Measurements from ENCODE around the gene PTPN23.
"Not testable (repeated sequence)": the region's sequence is repeated elsewhere in the genome, so short reads cannot be mapped to it uniquely, and the experiment has no call there.

Gene PTPN23

DNA sequence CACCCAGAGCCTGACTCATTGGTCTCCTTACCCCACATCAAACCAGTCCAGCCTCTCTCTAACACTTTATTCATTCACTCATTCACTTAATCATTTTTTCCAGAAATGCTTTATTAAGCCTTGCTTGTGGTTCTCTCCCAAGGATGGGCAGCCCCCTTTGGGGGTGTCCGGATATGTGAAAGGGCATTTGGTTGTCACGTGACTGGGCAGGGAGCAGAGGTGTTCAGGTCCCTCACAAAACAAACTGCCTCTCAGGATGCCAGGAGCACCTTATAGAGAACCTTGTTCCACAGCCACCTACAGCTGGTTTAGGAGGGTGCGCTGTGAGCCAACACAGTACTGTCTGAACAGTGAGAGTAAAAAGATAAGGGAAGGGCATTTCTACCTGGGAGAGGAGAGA lies 25.8 kb upstream of the PTPN23 start:
- TF ChIP-seq, protein P1, sequence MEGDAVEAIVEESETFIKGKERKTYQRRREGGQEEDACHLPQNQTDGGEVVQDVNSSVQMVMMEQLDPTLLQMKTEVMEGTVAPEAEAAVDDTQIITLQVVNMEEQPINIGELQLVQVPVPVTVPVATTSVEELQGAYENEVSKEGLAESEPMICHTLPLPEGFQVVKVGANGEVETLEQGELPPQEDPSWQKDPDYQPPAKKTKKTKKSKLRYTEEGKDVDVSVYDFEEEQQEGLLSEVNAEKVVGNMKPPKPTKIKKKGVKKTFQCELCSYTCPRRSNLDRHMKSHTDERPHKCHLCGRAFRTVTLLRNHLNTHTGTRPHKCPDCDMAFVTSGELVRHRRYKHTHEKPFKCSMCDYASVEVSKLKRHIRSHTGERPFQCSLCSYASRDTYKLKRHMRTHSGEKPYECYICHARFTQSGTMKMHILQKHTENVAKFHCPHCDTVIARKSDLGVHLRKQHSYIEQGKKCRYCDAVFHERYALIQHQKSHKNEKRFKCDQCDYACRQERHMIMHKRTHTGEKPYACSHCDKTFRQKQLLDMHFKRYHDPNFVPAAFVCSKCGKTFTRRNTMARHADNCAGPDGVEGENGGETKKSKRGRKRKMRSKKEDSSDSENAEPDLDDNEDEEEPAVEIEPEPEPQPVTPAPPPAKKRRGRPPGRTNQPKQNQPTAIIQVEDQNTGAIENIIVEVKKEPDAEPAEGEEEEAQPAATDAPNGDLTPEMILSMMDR (conservative IDR thresholded peaks at IDR 0.05; ENCODE audit: control insufficient read depth, insufficient read depth, low read depth, low read length) = no peak
- no peak overlapping the region for H3K4me3 ChIP-seq (ENCODE audit: control insufficient read depth, low read depth, low read length)
- DNase-seq (ENCODE audit: low read depth) = no peak

DNA sequence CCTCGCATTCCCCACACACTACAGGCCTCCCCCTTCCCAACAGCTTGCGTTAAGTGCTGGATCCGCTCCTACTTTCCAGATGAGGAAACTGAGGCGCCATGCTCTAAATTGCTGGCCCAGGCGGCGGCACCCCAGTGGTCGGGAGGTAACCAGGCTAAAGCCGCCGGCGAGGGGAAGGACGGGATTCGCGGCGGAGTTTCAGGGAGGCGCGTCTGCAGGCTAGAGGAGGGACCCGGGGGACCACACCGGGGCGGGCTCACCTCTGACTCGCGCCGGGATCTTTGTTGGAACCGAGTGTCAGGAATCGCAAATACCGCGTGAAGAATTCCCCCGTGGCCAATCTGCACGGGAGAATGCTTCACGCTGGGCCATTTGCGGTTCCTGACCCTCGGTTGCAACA lies 24.6 kb upstream of the PTPN23 start:
- no peak overlapping the region for H3K4me3 ChIP-seq (ENCODE audit: control insufficient read depth, low read depth, low read length)
- no peak for DNase-seq (ENCODE audit: low read depth)
- TF ChIP-seq, protein P1 (conservative IDR thresholded peaks at IDR 0.05; ENCODE audit: control insufficient read depth, insufficient read depth, low read depth, low read length) = no peak

DNA sequence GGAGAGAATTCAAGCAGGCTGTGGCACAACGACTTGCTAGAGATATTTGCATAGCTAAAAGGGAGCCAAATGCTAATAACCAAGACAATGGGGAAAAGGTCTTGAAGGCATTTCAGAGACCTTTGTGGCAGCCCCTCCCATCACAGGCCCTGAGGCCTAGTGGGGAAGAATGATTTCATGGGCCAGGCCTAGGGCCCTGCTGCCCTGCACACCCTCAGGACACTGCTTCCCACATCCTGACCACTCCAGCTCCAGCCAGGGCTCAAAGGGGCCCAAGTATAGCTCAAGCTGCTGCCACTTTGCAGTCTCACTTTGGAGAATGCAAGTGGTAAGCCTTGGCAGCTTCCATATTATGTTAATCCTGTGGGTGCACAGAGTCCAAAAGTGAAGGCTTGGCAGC lies 21.5 kb upstream of the PTPN23 start:
- TF ChIP-seq, protein P1 (conservative IDR thresholded peaks at IDR 0.05; ENCODE audit: control insufficient read depth, insufficient read depth, low read depth, low read length) = no peak
- DNase-seq (ENCODE audit: low read depth) = no peak
- no peak overlapping the region for H3K4me3 ChIP-seq (ENCODE audit: control insufficient read depth, low read depth, low read length)

DNA sequence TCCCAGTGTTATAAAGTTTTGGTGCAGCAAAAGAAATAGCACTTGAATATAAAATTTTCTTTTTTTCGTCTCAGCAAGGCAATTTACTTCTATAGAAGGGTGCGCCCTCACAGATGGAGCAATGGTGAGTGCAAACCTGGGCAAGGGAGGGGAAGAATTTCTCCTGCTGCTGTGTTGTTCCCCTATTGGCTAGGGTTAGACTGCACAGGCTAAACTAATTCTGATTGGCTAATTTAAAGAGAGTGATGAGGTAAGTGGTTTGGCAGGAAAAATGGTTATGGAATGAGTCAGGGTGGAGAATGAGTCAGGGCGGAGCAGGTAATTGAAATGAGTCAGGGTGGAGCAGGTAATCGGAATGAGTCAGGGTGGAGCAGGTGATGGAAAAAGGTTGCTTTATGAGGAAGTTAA lies 20.7 kb upstream of the PTPN23 start:
- not testable (repeated sequence) for H3K4me3 ChIP-seq (ENCODE audit: control insufficient read depth, low read depth, low read length)
- peak; percentile 5 for DNase-seq (ENCODE audit: low read depth)

DNA sequence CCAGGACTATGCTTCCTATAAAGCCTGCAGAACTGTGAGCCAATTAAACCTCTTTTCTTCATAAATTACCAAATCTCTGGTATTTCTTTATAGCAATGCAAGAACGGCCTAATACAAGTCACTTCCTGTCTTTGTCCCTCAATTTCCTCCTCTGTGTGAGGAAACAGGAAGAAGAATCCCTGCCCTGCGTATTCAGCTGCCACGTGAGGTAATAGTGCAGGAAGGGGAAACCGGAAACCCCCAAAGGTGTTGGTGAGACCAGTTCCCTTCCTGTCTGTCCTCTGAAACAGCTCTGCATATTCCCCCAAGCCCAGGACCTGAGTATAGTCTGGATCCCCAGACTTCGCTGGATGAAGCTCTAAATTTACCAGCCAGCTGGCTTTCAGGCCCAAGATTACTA lies 18.1 kb upstream of the PTPN23 start:
- no peak overlapping the region for H3K4me3 ChIP-seq (ENCODE audit: control insufficient read depth, low read depth, low read length)
- DNase-seq (ENCODE audit: low read depth) = no peak

DNA sequence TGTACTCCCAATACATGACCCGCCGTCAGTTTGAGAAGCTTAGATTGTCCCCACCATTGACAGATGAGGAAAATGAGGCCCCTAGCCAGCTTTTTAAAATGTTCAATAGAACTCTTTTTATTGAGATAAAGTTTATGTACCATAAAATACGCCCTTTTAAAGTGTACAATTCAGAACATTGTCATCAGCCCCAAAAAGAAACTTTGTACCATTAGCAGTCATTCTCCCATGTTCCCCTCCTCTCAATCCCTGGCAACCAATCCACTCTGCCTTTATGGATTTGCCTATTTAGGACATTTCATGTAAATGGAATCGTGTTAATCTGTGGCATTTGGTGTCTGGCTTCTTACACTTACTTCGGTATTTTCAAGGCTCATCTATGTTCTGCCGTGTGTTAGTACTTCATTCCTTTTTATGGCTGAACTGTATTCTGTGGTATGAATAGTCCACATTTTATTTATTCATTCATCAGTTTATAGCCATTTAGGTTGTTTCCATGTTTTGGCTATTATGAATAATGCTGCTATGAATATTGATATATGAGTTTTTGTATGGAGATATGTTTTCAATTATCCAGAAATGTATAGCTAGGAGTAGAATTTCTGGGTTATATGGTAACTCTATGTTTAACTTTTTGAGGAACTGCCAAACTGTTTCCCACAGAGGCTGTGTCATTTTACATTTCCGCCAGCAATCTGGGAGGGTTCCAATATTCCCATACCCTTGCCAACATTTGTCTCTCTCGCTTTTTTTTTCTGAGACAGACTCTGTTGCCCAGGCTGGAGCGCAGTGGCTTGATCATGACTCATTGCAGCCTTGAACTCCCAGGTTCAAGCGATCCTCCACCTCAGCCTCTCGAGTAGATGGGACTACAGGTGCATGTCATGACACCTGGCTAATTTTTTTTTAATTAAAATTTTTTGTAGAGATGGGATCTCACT lies 15.3 kb upstream of the PTPN23 start:
- peak; percentile 85 for DNase-seq (ENCODE audit: low read depth)
- no peak overlapping the region for H3K4me3 ChIP-seq (ENCODE audit: control insufficient read depth, low read depth, low read length)
- TF ChIP-seq, protein P1 (conservative IDR thresholded peaks at IDR 0.05; ENCODE audit: control insufficient read depth, insufficient read depth, low read depth, low read length) = no peak

More for the DNA sequence above, 18.1 kb upstream of the PTPN23 start:
- TF ChIP-seq, protein P1 (conservative IDR thresholded peaks at IDR 0.05; ENCODE audit: control insufficient read depth, insufficient read depth, low read depth, low read length) = no peak

DNA sequence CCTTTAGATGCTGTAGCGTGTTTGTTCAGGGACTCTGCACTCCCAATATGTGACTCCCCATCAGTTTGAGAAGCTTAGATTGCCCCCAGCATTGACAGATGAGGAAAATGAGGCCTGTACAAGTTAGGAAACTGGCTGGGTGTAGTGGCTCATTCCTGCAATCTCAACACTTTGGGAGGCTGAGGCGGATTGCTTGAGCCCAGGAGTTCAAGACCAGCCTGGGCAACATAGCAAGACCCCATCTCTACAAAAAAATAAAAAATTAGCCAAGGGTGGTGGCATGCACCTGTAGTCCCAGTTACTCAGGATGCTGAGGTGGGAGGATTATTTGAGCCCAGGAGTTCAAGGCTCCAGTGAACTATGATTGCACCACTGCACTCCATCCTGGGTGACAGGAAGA lies 14.0 kb upstream of the PTPN23 start:
- no peak overlapping the region for H3K4me3 ChIP-seq (ENCODE audit: control insufficient read depth, low read depth, low read length)
- DNase-seq (ENCODE audit: low read depth) = no peak
- TF ChIP-seq, protein P1 (conservative IDR thresholded peaks at IDR 0.05; ENCODE audit: control insufficient read depth, insufficient read depth, low read depth, low read length) = no peak

Data from fibroblast of mammary gland (primary cell).